DLD1 (cell line): Measurements from ENCODE around the gene IER5.
"Not testable (repeated sequence)": the region's sequence is repeated elsewhere in the genome, so short reads cannot be mapped to it uniquely, and the experiment has no call there.

Source experiments
- in situ Hi-C: cut with HindIII; loops from 2 replicates; pipeline ENCODE4 v1.10.0; 2017; ENCODE audit warnings: low sequenced_read_pairs

Gene IER5

GRCh38 chr1:181088079-181089016 lies at the start of gene IER5:
TSS of gene IER5 (plus strand) at chr1:181088700. CDS start at chr1:181088903, 203 bp downstream.
- in situ Hi-C loops = no loop called here

- in situ Hi-C loops = no loop called here
Observed at GRCh38 chr1:181040284-181040865, 48.1 kb upstream of the IER5 start.

- in situ Hi-C loops = no loop called here
Observed at GRCh38 chr1:181043025-181043888, 45.2 kb upstream of the IER5 start.

GRCh38 chr1:181044449-181044966 lies 44.0 kb upstream of the IER5 start:
- in situ Hi-C loops = no loop called here

GRCh38 chr1:181045946-181046345 lies 42.6 kb upstream of the IER5 start:
- in situ Hi-C loops = not testable (repeated sequence)

- in situ Hi-C loops = no loop called here
Observed at GRCh38 chr1:181049378-181049777, 39.1 kb upstream of the IER5 start.

- in situ Hi-C loops = no loop called here
Observed at GRCh38 chr1:181050922-181051321, 37.6 kb upstream of the IER5 start.

GRCh38 chr1:181056560-181056959 lies 31.9 kb upstream of the IER5 start:
- in situ Hi-C loops = no loop called here

GRCh38 chr1:181057079-181057478 lies 31.4 kb upstream of the IER5 start:
- in situ Hi-C loops = no loop called here

GRCh38 chr1:181059435-181059834 lies 29.1 kb upstream of the IER5 start:
- in situ Hi-C loops = no loop called here

GRCh38 chr1:181060066-181060465 lies 28.4 kb upstream of the IER5 start:
- in situ Hi-C loops = no loop called here

GRCh38 chr1:181060947-181061346 lies 27.6 kb upstream of the IER5 start:
- in situ Hi-C loops = not testable (repeated sequence)

- in situ Hi-C loops = no loop called here
Observed at GRCh38 chr1:181061487-181061886, 27.0 kb upstream of the IER5 start.

GRCh38 chr1:181061891-181062835 lies 26.3 kb upstream of the IER5 start:
- in situ Hi-C loops = no loop called here

- in situ Hi-C loops = no loop called here
Observed at GRCh38 chr1:181062836-181063428, 25.6 kb upstream of the IER5 start.

GRCh38 chr1:181064011-181064623 lies 24.4 kb upstream of the IER5 start:
- in situ Hi-C loops = no loop called here

GRCh38 chr1:181064702-181065101 lies 23.8 kb upstream of the IER5 start:
- in situ Hi-C loops = no loop called here

- in situ Hi-C loops = no loop called here
Observed at GRCh38 chr1:181073638-181074037, 14.9 kb upstream of the IER5 start.

GRCh38 chr1:181075766-181076350 lies 12.6 kb upstream of the IER5 start:
- in situ Hi-C loops = no loop called here
